Measurements from ENCODE around the gene DICER1. TPM values are rescaled to one million over a fixed set of nuclear protein-coding genes. Genes with fewer than 3 reads are reported as not detected.

DICER1 gene
- total RNA-seq, 1 experiment from 2014 or later, result 62.0 TPM

DNA sequence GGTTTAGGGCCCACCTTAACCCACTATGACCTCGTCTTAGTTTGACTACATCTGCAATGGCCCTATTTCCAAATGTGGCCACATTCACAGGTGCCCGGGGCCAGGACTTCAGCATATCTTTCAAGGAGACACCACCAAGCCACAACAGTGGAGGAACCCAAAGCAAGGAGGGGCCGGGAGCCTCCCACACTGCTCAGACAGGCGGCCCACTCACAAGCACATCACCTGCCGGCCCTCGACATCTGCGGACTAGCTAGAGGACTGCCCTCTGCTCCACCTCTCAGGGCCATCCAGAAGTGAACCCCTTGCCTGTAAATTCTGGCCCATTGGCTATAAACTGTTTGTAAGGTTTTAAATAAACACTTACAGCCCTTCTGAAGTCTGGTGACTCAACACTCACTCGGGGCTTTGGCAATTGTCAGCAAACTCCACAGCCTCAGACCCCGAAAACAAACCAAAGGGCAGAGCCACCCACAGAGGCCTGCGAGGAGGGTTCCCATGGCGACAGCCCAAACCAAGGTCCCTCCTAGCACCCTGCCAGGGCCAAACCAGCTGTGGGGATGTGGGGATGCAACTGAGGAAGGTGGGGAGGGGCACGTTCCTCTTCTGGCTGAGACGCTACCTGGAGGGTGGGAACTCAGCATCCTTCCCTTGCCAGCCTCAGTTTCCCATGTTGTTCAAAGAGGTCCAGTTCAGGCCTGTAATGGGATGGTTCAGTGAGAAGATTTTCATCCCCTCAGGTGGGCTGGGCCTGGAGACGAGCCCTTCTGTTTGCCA lies 95.8 kb downstream of the DICER1 start:
- no peaks in the 10 kb centered on the region for H3K9me3 Mint-ChIP-seq
- no peaks in the 10 kb centered on the region for H3K36me3 Mint-ChIP-seq
- ChIA-PET POLR2A (no interaction called here), CTCF (no interaction called here)
- no peak for TF ChIP-seq JUN (CRISPR knock-in tag; IDR thresholded peaks at IDR 0.05)
- TF ChIP-seq ATF1 (CRISPR knock-in tag; IDR thresholded peaks at IDR 0.05), result no peak
- TF ChIP-seq, protein P1, sequence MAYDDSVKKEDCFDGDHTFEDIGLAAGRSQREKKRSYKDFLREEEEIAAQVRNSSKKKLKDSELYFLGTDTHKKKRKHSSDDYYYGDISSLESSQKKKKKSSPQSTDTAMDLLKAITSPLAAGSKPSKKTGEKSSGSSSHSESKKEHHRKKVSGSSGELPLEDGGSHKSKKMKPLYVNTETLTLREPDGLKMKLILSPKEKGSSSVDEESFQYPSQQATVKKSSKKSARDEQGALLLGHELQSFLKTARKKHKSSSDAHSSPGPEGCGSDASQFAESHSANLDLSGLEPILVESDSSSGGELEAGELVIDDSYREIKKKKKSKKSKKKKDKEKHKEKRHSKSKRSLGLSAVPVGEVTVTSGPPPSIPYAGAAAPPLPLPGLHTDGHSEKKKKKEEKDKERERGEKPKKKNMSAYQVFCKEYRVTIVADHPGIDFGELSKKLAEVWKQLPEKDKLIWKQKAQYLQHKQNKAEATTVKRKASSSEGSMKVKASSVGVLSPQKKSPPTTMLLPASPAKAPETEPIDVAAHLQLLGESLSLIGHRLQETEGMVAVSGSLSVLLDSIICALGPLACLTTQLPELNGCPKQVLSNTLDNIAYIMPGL (CRISPR knock-in tag; IDR thresholded peaks at IDR 0.05), result no peak
- TF ChIP-seq, protein P2, sequence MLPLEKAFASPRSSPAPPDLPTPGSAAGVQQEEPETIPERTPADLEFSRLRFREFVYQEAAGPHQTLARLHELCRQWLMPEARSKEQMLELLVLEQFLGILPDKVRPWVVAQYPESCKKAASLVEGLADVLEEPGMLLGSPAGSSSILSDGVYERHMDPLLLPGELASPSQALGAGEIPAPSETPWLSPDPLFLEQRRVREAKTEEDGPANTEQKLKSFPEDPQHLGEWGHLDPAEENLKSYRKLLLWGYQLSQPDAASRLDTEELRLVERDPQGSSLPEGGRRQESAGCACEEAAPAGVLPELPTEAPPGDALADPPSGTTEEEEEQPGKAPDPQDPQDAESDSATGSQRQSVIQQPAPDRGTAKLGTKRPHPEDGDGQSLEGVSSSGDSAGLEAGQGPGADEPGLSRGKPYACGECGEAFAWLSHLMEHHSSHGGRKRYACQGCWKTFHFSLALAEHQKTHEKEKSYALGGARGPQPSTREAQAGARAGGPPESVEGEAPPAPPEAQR (CRISPR knock-in tag; IDR thresholded peaks at IDR 0.05), result no peak
- no peak overlapping the region for H3K27ac Mint-ChIP-seq
- DNase-seq (ENCODE audit: low spot score) (no peak), ATAC-seq (no peak)
- H3K4me3 Mint-ChIP-seq, result no peak overlapping the region
- no peaks in the 10 kb centered on the region for H3K4me1 Mint-ChIP-seq
- H3K27me3 Mint-ChIP-seq (ENCODE audit: low read depth), result no peaks in the 10 kb centered on the region

DNA sequence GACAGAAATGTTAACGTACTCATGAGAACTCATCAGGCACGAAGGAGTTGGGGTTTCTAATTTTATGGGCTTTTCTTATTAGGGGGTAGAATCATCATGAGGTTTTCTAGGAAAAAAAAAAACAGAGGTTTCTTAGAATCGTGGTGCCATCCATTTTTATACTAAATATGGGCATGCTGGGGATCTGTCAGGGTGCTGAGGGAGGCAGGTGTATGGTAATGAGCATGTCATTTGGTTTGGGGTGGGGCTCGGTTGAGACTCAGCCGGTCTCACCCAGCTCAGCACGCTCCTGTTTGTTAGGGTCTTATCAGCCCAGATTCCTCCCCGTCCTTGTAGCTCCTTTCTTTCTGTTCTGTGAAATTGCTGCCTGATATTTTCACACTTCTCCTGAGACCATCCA lies 98.2 kb downstream of the DICER1 start:
- Mint-ChIP-seq H3K27me3 (ENCODE audit: low read depth) (no peaks in the 10 kb centered on the region), H3K27ac (no peak overlapping the region), H3K9me3 (no peaks in the 10 kb centered on the region), H3K36me3 (no peaks in the 10 kb centered on the region), H3K4me3 (no peak overlapping the region), H3K4me1 (no peaks in the 10 kb centered on the region)
- TF ChIP-seq, protein P3, sequence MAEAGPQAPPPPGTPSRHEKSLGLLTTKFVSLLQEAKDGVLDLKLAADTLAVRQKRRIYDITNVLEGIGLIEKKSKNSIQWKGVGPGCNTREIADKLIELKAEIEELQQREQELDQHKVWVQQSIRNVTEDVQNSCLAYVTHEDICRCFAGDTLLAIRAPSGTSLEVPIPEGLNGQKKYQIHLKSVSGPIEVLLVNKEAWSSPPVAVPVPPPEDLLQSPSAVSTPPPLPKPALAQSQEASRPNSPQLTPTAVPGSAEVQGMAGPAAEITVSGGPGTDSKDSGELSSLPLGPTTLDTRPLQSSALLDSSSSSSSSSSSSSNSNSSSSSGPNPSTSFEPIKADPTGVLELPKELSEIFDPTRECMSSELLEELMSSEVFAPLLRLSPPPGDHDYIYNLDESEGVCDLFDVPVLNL (CRISPR knock-in tag; IDR thresholded peaks at IDR 0.05; ENCODE audit: borderline replicate concordance, low read depth), result no peak
- TF ChIP-seq EMX1 (CRISPR knock-in tag; IDR thresholded peaks at IDR 0.05) (no peak), MYBL2 (CRISPR knock-in tag; IDR thresholded peaks at IDR 0.05) (no peak), ZNF317 (CRISPR knock-in tag; IDR thresholded peaks at IDR 0.05; ENCODE audit: borderline replicate concordance, low read depth) (no peak)
- TF ChIP-seq, protein P1 (CRISPR knock-in tag; IDR thresholded peaks at IDR 0.05), result no peak
- ATAC-seq (no peak), DNase-seq (ENCODE audit: low spot score) (no peak)
- CTCF ChIA-PET, result no interaction called here
- POLR2A ChIA-PET, result no interaction called here

DNA sequence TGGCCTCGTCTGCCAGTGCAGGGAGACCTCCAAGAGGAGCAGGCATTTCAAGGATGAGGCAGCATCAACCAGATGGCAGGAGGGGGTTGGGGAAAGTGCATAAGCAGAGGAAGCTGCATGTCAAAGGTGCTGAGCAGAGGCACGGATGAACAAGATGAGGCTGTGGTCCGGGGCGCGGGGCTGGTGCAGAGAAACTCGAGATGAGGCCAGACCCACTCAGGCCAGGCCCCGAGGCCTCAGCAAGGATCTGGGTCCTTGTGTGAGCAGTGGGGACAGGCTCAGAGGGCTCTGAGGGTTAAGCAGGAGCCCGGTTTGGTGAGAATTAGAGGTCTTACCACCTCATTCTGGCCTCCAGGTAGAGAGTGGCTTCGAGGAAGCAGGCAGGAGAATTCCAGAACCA lies 98.8 kb downstream of the DICER1 start:
- Mint-ChIP-seq H3K27me3 (ENCODE audit: low read depth) (no peaks in the 10 kb centered on the region), H3K4me3 (no peak overlapping the region), H3K27ac (no peak overlapping the region), H3K36me3 (no peaks in the 10 kb centered on the region), H3K9me3 (no peaks in the 10 kb centered on the region), H3K4me1 (no peaks in the 10 kb centered on the region)
- ChIA-PET POLR2A (no interaction called here), CTCF (no interaction called here)
- DNase-seq (ENCODE audit: low spot score), result no peak
- ATAC-seq, result no peak
- TF ChIP-seq, protein P4, sequence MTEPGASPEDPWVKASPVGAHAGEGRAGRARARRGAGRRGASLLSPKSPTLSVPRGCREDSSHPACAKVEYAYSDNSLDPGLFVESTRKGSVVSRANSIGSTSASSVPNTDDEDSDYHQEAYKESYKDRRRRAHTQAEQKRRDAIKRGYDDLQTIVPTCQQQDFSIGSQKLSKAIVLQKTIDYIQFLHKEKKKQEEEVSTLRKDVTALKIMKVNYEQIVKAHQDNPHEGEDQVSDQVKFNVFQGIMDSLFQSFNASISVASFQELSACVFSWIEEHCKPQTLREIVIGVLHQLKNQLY (CRISPR knock-in tag; IDR thresholded peaks at IDR 0.05), result no peak
- TF ChIP-seq, protein P5, sequence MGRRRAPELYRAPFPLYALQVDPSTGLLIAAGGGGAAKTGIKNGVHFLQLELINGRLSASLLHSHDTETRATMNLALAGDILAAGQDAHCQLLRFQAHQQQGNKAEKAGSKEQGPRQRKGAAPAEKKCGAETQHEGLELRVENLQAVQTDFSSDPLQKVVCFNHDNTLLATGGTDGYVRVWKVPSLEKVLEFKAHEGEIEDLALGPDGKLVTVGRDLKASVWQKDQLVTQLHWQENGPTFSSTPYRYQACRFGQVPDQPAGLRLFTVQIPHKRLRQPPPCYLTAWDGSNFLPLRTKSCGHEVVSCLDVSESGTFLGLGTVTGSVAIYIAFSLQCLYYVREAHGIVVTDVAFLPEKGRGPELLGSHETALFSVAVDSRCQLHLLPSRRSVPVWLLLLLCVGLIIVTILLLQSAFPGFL (CRISPR knock-in tag; IDR thresholded peaks at IDR 0.05; ENCODE audit: borderline replicate concordance), result no peak
- no peak for TF ChIP-seq NFE2L1 (CRISPR knock-in tag; IDR thresholded peaks at IDR 0.05)
- TF ChIP-seq, protein P6, sequence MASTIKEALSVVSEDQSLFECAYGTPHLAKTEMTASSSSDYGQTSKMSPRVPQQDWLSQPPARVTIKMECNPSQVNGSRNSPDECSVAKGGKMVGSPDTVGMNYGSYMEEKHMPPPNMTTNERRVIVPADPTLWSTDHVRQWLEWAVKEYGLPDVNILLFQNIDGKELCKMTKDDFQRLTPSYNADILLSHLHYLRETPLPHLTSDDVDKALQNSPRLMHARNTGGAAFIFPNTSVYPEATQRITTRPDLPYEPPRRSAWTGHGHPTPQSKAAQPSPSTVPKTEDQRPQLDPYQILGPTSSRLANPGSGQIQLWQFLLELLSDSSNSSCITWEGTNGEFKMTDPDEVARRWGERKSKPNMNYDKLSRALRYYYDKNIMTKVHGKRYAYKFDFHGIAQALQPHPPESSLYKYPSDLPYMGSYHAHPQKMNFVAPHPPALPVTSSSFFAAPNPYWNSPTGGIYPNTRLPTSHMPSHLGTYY (CRISPR knock-in tag; IDR thresholded peaks at IDR 0.05), result no peak
- no peak for TF ChIP-seq ZNF219 (CRISPR knock-in tag; IDR thresholded peaks at IDR 0.05; ENCODE audit: borderline replicate concordance)
- no peak for TF ChIP-seq RELA (CRISPR knock-in tag; IDR thresholded peaks at IDR 0.05; ENCODE audit: borderline replicate concordance)
- TF ChIP-seq FOXJ3 (CRISPR knock-in tag; IDR thresholded peaks at IDR 0.05; ENCODE audit: borderline replicate concordance), result no peak
- TF ChIP-seq, protein P7, sequence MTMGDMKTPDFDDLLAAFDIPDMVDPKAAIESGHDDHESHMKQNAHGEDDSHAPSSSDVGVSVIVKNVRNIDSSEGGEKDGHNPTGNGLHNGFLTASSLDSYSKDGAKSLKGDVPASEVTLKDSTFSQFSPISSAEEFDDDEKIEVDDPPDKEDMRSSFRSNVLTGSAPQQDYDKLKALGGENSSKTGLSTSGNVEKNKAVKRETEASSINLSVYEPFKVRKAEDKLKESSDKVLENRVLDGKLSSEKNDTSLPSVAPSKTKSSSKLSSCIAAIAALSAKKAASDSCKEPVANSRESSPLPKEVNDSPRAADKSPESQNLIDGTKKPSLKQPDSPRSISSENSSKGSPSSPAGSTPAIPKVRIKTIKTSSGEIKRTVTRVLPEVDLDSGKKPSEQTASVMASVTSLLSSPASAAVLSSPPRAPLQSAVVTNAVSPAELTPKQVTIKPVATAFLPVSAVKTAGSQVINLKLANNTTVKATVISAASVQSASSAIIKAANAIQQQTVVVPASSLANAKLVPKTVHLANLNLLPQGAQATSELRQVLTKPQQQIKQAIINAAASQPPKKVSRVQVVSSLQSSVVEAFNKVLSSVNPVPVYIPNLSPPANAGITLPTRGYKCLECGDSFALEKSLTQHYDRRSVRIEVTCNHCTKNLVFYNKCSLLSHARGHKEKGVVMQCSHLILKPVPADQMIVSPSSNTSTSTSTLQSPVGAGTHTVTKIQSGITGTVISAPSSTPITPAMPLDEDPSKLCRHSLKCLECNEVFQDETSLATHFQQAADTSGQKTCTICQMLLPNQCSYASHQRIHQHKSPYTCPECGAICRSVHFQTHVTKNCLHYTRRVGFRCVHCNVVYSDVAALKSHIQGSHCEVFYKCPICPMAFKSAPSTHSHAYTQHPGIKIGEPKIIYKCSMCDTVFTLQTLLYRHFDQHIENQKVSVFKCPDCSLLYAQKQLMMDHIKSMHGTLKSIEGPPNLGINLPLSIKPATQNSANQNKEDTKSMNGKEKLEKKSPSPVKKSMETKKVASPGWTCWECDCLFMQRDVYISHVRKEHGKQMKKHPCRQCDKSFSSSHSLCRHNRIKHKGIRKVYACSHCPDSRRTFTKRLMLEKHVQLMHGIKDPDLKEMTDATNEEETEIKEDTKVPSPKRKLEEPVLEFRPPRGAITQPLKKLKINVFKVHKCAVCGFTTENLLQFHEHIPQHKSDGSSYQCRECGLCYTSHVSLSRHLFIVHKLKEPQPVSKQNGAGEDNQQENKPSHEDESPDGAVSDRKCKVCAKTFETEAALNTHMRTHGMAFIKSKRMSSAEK (CRISPR knock-in tag; IDR thresholded peaks at IDR 0.05; ENCODE audit: borderline replicate concordance), result no peak
